ENCODE measurements around the gene KRTAP11-1.

The KRTAP11-1 gene

DNA sequence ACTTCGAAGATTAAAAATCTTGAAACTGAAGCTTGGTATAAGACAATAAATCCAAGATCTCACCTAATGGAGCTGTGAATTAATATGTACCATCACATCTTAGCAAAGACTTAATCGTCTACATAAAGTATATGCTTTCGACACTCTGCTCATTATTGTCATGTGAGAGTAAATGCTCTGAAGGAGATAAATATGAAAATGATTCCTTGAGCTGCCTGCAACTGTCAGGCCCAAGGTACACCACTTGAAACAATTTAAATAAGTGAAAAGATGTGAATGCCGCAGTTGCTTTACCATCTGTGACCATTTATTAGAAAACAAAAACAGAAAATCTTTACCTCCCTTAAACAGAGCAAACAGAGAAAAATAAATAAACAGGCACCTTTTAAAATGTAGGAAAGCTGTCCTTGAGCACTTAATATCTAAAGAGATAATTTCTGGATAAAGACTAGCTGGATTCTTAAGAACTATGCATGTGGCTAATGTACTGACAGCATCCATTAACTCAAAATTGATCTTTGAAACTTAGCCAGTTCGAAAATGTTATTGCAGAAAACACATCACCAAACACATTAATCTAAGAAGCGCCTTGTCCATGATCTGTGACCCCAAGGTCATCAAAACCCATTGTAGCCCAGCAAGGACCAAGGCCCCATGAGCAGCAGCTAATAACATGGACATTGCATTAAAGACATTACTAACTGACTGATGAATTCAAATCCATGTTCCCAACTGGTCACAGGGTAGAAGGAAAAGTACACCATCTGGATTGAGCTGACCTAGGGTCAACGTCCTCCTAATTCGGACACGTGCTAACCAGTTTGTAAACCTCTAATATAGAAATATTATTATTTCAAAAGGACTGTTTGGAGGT, 33.5 kb downstream of the KRTAP11-1 start:
- no peak for DNase-seq (ENCODE audit: low read depth in 1 of 2, low spot score in 1 of 2)
- Histone ChIP-seq H3K27ac (replicated peaks) (no peak overlapping the region), H3K4me3 (replicated peaks; ENCODE audit: insufficient read depth, low read length) (no peak overlapping the region), H3K27me3 (ENCODE audit: insufficient read depth, poor library complexity, severe bottlenecking) (no peaks in the 10 kb centered on the region)
- no peak for TF ChIP-seq SPI1 (IDR thresholded peaks at IDR 0.05; ENCODE audit: borderline replicate concordance, low read depth)

DNA sequence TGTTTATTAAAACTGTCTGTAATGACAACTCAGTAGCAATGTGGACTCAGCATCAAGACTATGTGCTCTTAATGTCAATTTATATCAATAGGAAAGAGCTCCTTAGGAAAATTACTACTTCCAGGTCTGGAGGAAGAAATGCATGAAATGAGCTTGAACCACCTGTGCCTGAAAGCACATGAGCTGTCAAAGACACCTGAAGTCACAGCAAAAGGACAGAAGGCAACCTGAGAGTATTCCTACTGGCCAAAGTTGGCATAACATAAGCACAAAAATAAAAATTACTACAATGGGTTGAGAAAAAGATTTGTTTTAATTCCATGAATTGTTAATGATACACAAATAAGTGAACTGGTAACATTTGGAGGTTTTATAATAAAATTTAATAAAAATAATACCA, 38.4 kb downstream of the KRTAP11-1 start:
- no peak for DNase-seq (ENCODE audit: low read depth in 1 of 2, low spot score in 1 of 2)
- Histone ChIP-seq H3K4me3 (replicated peaks; ENCODE audit: insufficient read depth, low read length) (no peak overlapping the region), H3K27ac (replicated peaks) (no peak overlapping the region), H3K27me3 (ENCODE audit: insufficient read depth, poor library complexity, severe bottlenecking) (no peaks in the 10 kb centered on the region)
- TF ChIP-seq, protein P1, sequence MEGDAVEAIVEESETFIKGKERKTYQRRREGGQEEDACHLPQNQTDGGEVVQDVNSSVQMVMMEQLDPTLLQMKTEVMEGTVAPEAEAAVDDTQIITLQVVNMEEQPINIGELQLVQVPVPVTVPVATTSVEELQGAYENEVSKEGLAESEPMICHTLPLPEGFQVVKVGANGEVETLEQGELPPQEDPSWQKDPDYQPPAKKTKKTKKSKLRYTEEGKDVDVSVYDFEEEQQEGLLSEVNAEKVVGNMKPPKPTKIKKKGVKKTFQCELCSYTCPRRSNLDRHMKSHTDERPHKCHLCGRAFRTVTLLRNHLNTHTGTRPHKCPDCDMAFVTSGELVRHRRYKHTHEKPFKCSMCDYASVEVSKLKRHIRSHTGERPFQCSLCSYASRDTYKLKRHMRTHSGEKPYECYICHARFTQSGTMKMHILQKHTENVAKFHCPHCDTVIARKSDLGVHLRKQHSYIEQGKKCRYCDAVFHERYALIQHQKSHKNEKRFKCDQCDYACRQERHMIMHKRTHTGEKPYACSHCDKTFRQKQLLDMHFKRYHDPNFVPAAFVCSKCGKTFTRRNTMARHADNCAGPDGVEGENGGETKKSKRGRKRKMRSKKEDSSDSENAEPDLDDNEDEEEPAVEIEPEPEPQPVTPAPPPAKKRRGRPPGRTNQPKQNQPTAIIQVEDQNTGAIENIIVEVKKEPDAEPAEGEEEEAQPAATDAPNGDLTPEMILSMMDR (IDR thresholded peaks at IDR 0.05; ENCODE audit: insufficient read depth, low read length), result no peak
- TF ChIP-seq POLR2AphosphoS5 (IDR thresholded peaks at IDR 0.05; ENCODE audit: low read depth) (no peak), REST (IDR thresholded peaks at IDR 0.05; ENCODE audit: insufficient replicate concordance, low read depth) (no peak), SPI1 (IDR thresholded peaks at IDR 0.05; ENCODE audit: borderline replicate concordance, low read depth) (no peak), GABPA (IDR thresholded peaks at IDR 0.05; ENCODE audit: low read depth) (no peak)

DNA sequence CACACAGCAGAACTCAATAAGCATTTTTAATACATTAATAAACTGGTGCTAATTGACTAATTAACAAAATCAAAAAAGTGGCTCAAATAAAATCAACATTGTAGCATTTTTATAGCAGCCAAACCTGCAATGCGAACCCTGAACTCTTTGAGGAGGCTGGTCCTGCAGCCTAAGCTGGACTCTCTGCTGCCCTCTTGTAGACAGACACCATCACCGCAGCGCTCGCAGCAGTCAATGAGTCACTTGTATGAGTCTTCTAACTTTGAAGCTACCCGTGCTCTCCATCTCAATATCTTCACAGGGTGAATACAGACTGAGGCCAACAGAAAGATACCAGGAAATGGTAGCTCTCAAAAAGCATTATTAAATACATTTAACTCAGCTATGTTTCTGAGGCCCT, 42.1 kb downstream of the KRTAP11-1 start:
- no peak for TF ChIP-seq POLR2AphosphoS5 (IDR thresholded peaks at IDR 0.05; ENCODE audit: low read depth)
- TF ChIP-seq, protein P1 (IDR thresholded peaks at IDR 0.05; ENCODE audit: insufficient read depth, low read length), result peak; percentile 34
- no peak for TF ChIP-seq GABPA (IDR thresholded peaks at IDR 0.05; ENCODE audit: low read depth)
- no peak for TF ChIP-seq SPI1 (IDR thresholded peaks at IDR 0.05; ENCODE audit: borderline replicate concordance, low read depth)
- no peak for TF ChIP-seq REST (IDR thresholded peaks at IDR 0.05; ENCODE audit: insufficient replicate concordance, low read depth)
- no peaks in the 10 kb centered on the region for H3K27me3 ChIP-seq (ENCODE audit: insufficient read depth, poor library complexity, severe bottlenecking)
- no peak overlapping the region for H3K4me3 ChIP-seq (replicated peaks; ENCODE audit: insufficient read depth, low read length)
- H3K27ac ChIP-seq (replicated peaks), result no peak overlapping the region
- peak in 1 of 2 experiments; percentile 21 for DNase-seq (ENCODE audit: low read depth in 1 of 2, low spot score in 1 of 2)

- DNase-seq (ENCODE audit: low read depth in 1 of 2, low spot score in 1 of 2), result no peak
- Histone ChIP-seq H3K4me3 (replicated peaks; ENCODE audit: insufficient read depth, low read length) (no peak overlapping the region), H3K27me3 (ENCODE audit: insufficient read depth, poor library complexity, severe bottlenecking) (no peaks in the 10 kb centered on the region), H3K27ac (replicated peaks) (no peak overlapping the region)
- no peak for TF ChIP-seq GABPA (IDR thresholded peaks at IDR 0.05; ENCODE audit: low read depth)
- TF ChIP-seq, protein P1 (IDR thresholded peaks at IDR 0.05; ENCODE audit: insufficient read depth, low read length), result no peak
Measured at GRCh38 chr21:30838536-30838935, 42.8 kb downstream of the KRTAP11-1 start.

Measured in HL-60 (cell line).